Esophagus muscularis mucosa (tissue), 4 donors: ENCODE data around the gene ERCC4.

Experiments
- EP300 ChIP-seq: sonication (generic); formaldehyde crosslinking; IDR thresholded peaks from one replicate; pipeline ENCODE4 v1.6.1; 2017; ENCODE audit warnings: antibody characterized with exemption
- POLR2A ChIP-seq: fragments of 450-650 bp; IDR thresholded peaks from one replicate; pipeline ENCODE4 v1.6.1; 2017; ENCODE audit warnings: antibody characterized with exemption, moderate library complexity, mild to moderate bottlenecking, low read depth
- POLR2AphosphoS5 ChIP-seq, 2 donors: sonication (generic); formaldehyde crosslinking; IDR thresholded peaks; one replicate each; pipeline ENCODE4 v1.6.1; 2017; ENCODE audit warnings: antibody characterized with exemption in 2 of 2
- TF ChIP-seq, protein P1 (sequence below), 3 experiments: fragments of 200-600 bp in 2 of 3; fragments of 450-650 bp in 1 of 3; sonication (generic) in 2 of 3; IDR thresholded peaks; one replicate each; pipeline ENCODE4 v1.5.1; 2017 to 2019; ENCODE audit warnings: antibody characterized with exemption in 3 of 3, mild to moderate bottlenecking in 2 of 3, moderate library complexity in 1 of 3

DNA sequence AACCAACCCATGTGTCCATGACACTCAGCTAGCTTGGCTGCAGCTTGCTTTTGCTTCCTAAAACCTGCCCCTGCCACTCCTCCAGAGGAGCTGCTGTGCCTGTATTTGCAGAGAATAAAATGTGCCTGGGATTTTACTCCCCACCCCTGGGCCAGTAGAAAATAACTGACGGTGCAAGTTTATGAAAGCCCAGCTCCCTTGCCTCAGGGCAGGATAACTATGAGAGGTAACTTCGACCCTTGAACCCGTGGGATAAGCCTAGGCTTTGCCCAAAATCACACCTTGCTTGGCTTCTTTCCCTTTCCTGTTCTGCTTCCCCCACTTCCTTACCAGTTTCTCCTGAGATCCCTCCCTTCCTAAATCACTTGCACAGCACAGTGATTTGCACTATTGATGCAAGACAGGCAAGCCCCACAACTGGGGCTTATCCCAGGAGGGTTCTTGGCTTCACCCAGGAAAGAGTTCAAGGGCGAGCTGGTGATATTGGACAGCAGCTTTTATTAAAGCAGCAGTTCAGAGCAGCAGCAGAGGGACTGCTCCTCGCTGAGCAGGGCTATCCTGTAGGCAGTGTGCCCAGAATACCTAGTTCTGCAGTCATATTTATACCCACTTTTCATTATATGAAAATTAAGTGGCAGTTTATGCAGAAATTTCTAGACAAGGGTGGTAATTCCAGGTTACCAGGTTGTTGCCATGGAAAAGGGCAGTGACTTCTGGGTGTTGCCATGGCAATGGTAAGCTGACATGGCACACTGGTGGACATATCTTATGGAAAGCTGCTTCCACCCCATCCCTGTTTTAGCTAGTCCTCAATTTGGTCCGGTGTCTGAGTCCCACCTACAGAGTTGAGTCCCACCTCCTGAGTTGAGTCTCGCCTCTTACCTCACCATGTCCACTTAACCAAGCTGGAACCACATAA, 6.3 kb upstream of the ERCC4 start:
- TF ChIP-seq, protein P1, sequence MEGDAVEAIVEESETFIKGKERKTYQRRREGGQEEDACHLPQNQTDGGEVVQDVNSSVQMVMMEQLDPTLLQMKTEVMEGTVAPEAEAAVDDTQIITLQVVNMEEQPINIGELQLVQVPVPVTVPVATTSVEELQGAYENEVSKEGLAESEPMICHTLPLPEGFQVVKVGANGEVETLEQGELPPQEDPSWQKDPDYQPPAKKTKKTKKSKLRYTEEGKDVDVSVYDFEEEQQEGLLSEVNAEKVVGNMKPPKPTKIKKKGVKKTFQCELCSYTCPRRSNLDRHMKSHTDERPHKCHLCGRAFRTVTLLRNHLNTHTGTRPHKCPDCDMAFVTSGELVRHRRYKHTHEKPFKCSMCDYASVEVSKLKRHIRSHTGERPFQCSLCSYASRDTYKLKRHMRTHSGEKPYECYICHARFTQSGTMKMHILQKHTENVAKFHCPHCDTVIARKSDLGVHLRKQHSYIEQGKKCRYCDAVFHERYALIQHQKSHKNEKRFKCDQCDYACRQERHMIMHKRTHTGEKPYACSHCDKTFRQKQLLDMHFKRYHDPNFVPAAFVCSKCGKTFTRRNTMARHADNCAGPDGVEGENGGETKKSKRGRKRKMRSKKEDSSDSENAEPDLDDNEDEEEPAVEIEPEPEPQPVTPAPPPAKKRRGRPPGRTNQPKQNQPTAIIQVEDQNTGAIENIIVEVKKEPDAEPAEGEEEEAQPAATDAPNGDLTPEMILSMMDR (IDR thresholded peaks at IDR 0.05), result no peak
- TF ChIP-seq POLR2A (no peak), EP300 (no peak), POLR2AphosphoS5 (IDR thresholded peaks at IDR 0.05) (no peak)
